ENCODE results near the gene GDF10. TPM values are rescaled to one million over a fixed set of nuclear protein-coding genes. Genes with fewer than 3 reads are reported as not detected.

Gene GDF10
- total RNA-seq, 4 donors from 2014 or later: 1.3 to 1.4 TPM; not detected in 2

GRCh38 chr10:47288916-47289495 is 11.0 kb upstream of the GDF10 start:
- no peaks in the 10 kb centered on the region for H3K9me3 ChIP-seq
- peaks cover 16% of the 10 kb centered on the region for H3K4me1 ChIP-seq
- peaks cover 8% of the 10 kb centered on the region for H3K27me3 ChIP-seq
- H3K27ac ChIP-seq: no peak overlapping the region
- no peaks in the 10 kb centered on the region for H3K36me3 ChIP-seq
- 91% methylated on average over 6 of the region's 9 CpGs for WGBS
- H3K4me3 ChIP-seq: no peak overlapping the region
- TF ChIP-seq POLR2A (IDR thresholded peaks at IDR 0.05): no peak
- TF ChIP-seq POLR2AphosphoS5 (IDR thresholded peaks at IDR 0.05): no peak
- no peak for TF ChIP-seq CTCF (IDR thresholded peaks at IDR 0.05)
- no peak for TF ChIP-seq EP300 (IDR thresholded peaks at IDR 0.05)
- DNase-seq (ENCODE audit: low spot score in 2 of 2): peak in 1 of 2 donors; percentile 32

GRCh38 chr10:47289921-47290320 is 10.1 kb upstream of the GDF10 start:
- Histone ChIP-seq H3K4me3 (no peak overlapping the region), H3K27ac (no peak overlapping the region), H3K27me3 (peaks cover 8% of the 10 kb centered on the region), H3K36me3 (no peaks in the 10 kb centered on the region), H3K9me3 (no peaks in the 10 kb centered on the region), H3K4me1 (peaks cover 16% of the 10 kb centered on the region)
- TF ChIP-seq EP300 (IDR thresholded peaks at IDR 0.05) (no peak), POLR2A (IDR thresholded peaks at IDR 0.05) (no peak), POLR2AphosphoS5 (IDR thresholded peaks at IDR 0.05) (no peak), CTCF (IDR thresholded peaks at IDR 0.05) (no peak)
- 93% methylated on average over 6 of the region's 6 CpGs for WGBS
- DNase-seq (ENCODE audit: low spot score in 2 of 2): peak in 1 of 2 donors; percentile 28

- TF ChIP-seq EP300 (IDR thresholded peaks at IDR 0.05) (no peak), POLR2AphosphoS5 (IDR thresholded peaks at IDR 0.05) (no peak), CTCF (IDR thresholded peaks at IDR 0.05) (no peak), POLR2A (IDR thresholded peaks at IDR 0.05) (no peak)
- 83% methylated on average over 3 of the region's 3 CpGs for WGBS
- Histone ChIP-seq H3K27me3 (peaks cover 8% of the 10 kb centered on the region), H3K9me3 (no peaks in the 10 kb centered on the region), H3K4me3 (no peak overlapping the region), H3K4me1 (peaks cover 16% of the 10 kb centered on the region), H3K36me3 (no peaks in the 10 kb centered on the region), H3K27ac (no peak overlapping the region)
- DNase-seq (ENCODE audit: low spot score in 2 of 2): peak in 1 of 2 donors; percentile 29
These were observed 9.7 kb upstream of the GDF10 start for GRCh38 chr10:47290338-47290737.

GRCh38 chr10:47291682-47292081 is 8.3 kb upstream of the GDF10 start:
- TF ChIP-seq POLR2A (IDR thresholded peaks at IDR 0.05) (no peak), POLR2AphosphoS5 (IDR thresholded peaks at IDR 0.05) (no peak), EP300 (IDR thresholded peaks at IDR 0.05) (no peak), CTCF (IDR thresholded peaks at IDR 0.05) (no peak)
- Histone ChIP-seq H3K27ac (no peak overlapping the region), H3K4me1 (peaks cover 21% of the 10 kb centered on the region), H3K4me3 (no peak overlapping the region), H3K27me3 (peaks cover 8% of the 10 kb centered on the region), H3K36me3 (no peaks in the 10 kb centered on the region), H3K9me3 (no peaks in the 10 kb centered on the region)
- 64% methylated on average over 3 of the region's 3 CpGs for WGBS
- peak in 1 of 2 donors; percentile 69 for DNase-seq (ENCODE audit: low spot score in 2 of 2)

GRCh38 chr10:47294057-47294456 is 5.9 kb upstream of the GDF10 start:
- Histone ChIP-seq H3K27ac (no peak overlapping the region), H3K36me3 (no peaks in the 10 kb centered on the region), H3K9me3 (no peaks in the 10 kb centered on the region), H3K4me3 (no peak overlapping the region), H3K4me1 (peaks cover 12% of the 10 kb centered on the region), H3K27me3 (peaks cover 7% of the 10 kb centered on the region)
- peak in 1 of 2 donors; percentile 26 for DNase-seq (ENCODE audit: low spot score in 2 of 2)
- 93% methylated on average over 9 of the region's 9 CpGs for WGBS
- TF ChIP-seq EP300 (IDR thresholded peaks at IDR 0.05) (no peak), POLR2A (IDR thresholded peaks at IDR 0.05) (no peak), CTCF (IDR thresholded peaks at IDR 0.05) (no peak), POLR2AphosphoS5 (IDR thresholded peaks at IDR 0.05) (no peak)
